Prostate gland (tissue), 2 donors: Measurements from ENCODE around the gene FBH1. TPM values are rescaled to one million over a fixed set of nuclear protein-coding genes. Genes with fewer than 3 reads are reported as not detected.
"Not testable (repeated sequence)": the region's sequence is repeated elsewhere in the genome, so short reads cannot be mapped to it uniquely, and the experiment has no call there.

ENCODE experiments used
- DNase-seq: peaks from one replicate; pipeline ENCODE4 v3.0.0-alpha.2; 2019; ENCODE audit warnings: low spot score
- H3K27ac ChIP-seq, 2 donors: fragments of 200-600 bp; sonication (generic); 2 replicates each; pipeline ENCODE4 v1.5.1; 2017 to 2019
- H3K27me3 ChIP-seq: fragments of 200-600 bp; sonication (generic); replicated peaks from 2 replicates; pipeline ENCODE4 v1.5.1; 2019; ENCODE audit not compliant: insufficient read depth
- H3K36me3 ChIP-seq, 2 donors: fragments of 200-600 bp; sonication (generic); 1 replicate in 1 of 2; 2 replicates in 1 of 2; pipeline versions ENCODE4 v1.5.1 to v1.8.1; 2017 to 2019
- H3K4me1 ChIP-seq: fragments of 200-600 bp; sonication (generic); replicated peaks from 2 replicates; pipeline ENCODE4 v1.5.1; 2019
- H3K4me3 ChIP-seq, 2 donors: fragments of 200-600 bp; sonication (generic); 2 replicates each; pipeline ENCODE4 v1.5.1; 2017 to 2019
- H3K9me3 ChIP-seq: fragments of 200-600 bp; sonication (generic); 2 replicates; pipeline ENCODE4 v1.5.1; 2017
- CTCF ChIP-seq, 4 experiments: fragments of 200-600 bp in 2 of 4; fragments of 450-650 bp in 2 of 4; sonication (generic) in 2 of 4; IDR thresholded peaks; 1 replicate in 3 of 4; 2 replicates in 1 of 4; pipeline ENCODE4 v1.5.1; 2016 to 2019; ENCODE audit warnings: antibody characterized with exemption in 4 of 4, mild to moderate bottlenecking in 2 of 4, moderate library complexity in 2 of 4
- POLR2A ChIP-seq: fragments of 450-650 bp; IDR thresholded peaks from one replicate; pipeline ENCODE4 v1.6.1; 2016; ENCODE audit warnings: antibody characterized with exemption, mild to moderate bottlenecking
- POLR2AphosphoS5 ChIP-seq: sonication (generic); formaldehyde crosslinking; IDR thresholded peaks from one replicate; pipeline ENCODE4 v1.6.1; 2017; ENCODE audit warnings: antibody characterized with exemption
- WGBS: methylation state at CpG from one replicate; pipeline ENCODE4 v1.1.5; 2018; 5-methylcytosine and 5-hydroxymethylcytosine counted together
- intact Hi-C: fragments of 100-400 bp; cut with DNase I; formaldehyde crosslinking; loops from one replicate; pipeline ENCODE4 v1.14.2; 2022
- total RNA-seq, 2 donors: library from RNA; depleted of rRNA; stranded (reverse); fragments of >200 nt; gene quantifications; one replicate each; pipeline ENCODE4 v1.1.0, GENCODE V29; 2016

Gene FBH1
- total RNA-seq, 2 donors from 2014 or later = 75.0 to 172 TPM

DNA sequence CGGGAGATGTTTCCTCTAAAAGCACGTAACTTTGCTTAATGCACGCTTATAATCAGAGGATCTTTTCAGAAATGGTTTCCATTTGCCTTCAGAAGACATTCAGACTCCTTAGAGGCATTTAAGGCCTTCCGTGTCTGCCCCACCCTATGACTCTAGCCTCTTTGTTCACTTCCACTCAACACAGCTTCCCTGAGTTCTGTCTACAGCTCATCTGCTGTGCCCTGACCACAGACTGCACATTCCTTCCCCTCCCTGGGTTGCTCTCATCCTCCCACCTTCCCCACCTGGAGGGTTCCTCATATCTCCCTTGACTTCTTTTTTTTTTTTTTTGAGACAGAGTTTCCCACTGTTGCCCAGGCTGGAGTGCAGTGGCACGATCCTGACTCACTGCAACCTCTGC lies 16.6 kb downstream of the FBH1 start:
- no peaks in the 10 kb centered on the region for H3K36me3 ChIP-seq
- intact Hi-C loops = no loop called here
- H3K4me3 ChIP-seq = no peak overlapping the region
- WGBS = 100% methylated on average over 5 of the region's 5 CpGs
- TF ChIP-seq POLR2AphosphoS5 = no peak
- no peaks in the 10 kb centered on the region for H3K4me1 ChIP-seq
- H3K27me3 ChIP-seq = no peaks in the 10 kb centered on the region
- H3K27ac ChIP-seq = no peak overlapping the region
- no peak for DNase-seq
- H3K9me3 ChIP-seq = no peaks in the 10 kb centered on the region

DNA sequence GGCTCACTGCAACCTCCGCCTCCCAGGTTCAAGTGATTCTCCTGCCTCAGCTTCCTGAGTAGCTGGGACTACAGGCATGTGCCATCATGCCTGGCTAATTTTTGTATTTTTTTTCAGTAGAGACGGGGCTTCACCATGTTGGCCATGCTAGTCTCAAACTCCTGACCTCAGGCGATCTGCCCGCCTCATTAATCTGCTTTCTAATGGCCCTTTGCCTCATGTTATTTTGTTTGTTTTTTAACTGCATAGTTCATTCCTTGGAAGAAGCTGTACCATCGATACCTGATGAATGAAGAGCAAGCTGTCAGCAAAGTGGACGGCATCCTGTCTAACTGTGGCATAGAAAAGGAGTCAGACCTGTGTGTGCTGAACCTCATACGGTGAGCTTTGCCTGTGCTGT lies 18.6 kb downstream of the FBH1 start:
- H3K27me3 ChIP-seq, H3K36me3 ChIP-seq, intact Hi-C loops, DNase-seq, H3K27ac ChIP-seq, H3K4me3 ChIP-seq, H3K9me3 ChIP-seq, H3K4me1 ChIP-seq: not testable (repeated sequence)
- WGBS = 78% methylated on average over 7 of the region's 7 CpGs

GRCh38 chr10:5910323-5911100 lies 20.5 kb downstream of the FBH1 start:
- Histone ChIP-seq H3K36me3 (peaks cover 0 to 5% of the 10 kb centered on the region in 2 donors), H3K4me3 (no peak overlapping the region), H3K27ac (peak overlapping the region; percentile 32 to 37), H3K4me1 (no peaks in the 10 kb centered on the region), H3K27me3 (no peaks in the 10 kb centered on the region), H3K9me3 (no peaks in the 10 kb centered on the region)
- WGBS = 70% methylated on average over 18 of the region's 18 CpGs
- intact Hi-C loops = no loop called here
- TF ChIP-seq CTCF (IDR thresholded peaks at IDR 0.05) (no peak), POLR2AphosphoS5 (peak; percentile 32)
- DNase-seq = no peak

GRCh38 chr10:5911670-5912069 lies 21.6 kb downstream of the FBH1 start:
- Histone ChIP-seq H3K36me3 (peaks cover 0 to 5% of the 10 kb centered on the region in 2 donors), H3K4me3 (no peak overlapping the region)

GRCh38 chr10:5913736-5914135 lies 23.7 kb downstream of the FBH1 start:
- no peaks in the 10 kb centered on the region for H3K4me1 ChIP-seq
- TF ChIP-seq POLR2AphosphoS5 (no peak), CTCF (IDR thresholded peaks at IDR 0.05) (no peak), POLR2A (no peak)
- H3K9me3 ChIP-seq = no peaks in the 10 kb centered on the region
- whole genome bisulfite sequencing = 95% methylated on average over 4 of the region's 4 CpGs
- no peak overlapping the region for H3K4me3 ChIP-seq
- intact Hi-C loops = no loop called here
- DNase-seq = no peak
- H3K36me3 ChIP-seq = peaks cover 5 to 6% of the 10 kb centered on the region in 2 donors
- no peaks in the 10 kb centered on the region for H3K27me3 ChIP-seq
- H3K27ac ChIP-seq = no peak overlapping the region

More at GRCh38 chr10:5911670-5912069, 21.6 kb downstream of the FBH1 start:
- Histone ChIP-seq H3K9me3 (no peaks in the 10 kb centered on the region), H3K27me3 (no peaks in the 10 kb centered on the region), H3K27ac (no peak overlapping the region), H3K4me1 (no peaks in the 10 kb centered on the region)
- intact Hi-C loops = no loop called here
- TF ChIP-seq POLR2A (no peak), CTCF (IDR thresholded peaks at IDR 0.05) (no peak), POLR2AphosphoS5 (no peak)
- no peak for DNase-seq
- WGBS = 98% methylated on average over 4 of the region's 4 CpGs

GRCh38 chr10:5915451-5915850 lies 25.4 kb downstream of the FBH1 start:
- no peak overlapping the region for H3K27ac ChIP-seq
- no peaks in the 10 kb centered on the region for H3K9me3 ChIP-seq
- no peaks in the 10 kb centered on the region for H3K4me1 ChIP-seq
- 98% methylated on average over 14 of the region's 14 CpGs for WGBS
- intact Hi-C loops = no loop called here
- H3K4me3 ChIP-seq = no peak overlapping the region
- no peaks in the 10 kb centered on the region for H3K27me3 ChIP-seq
- TF ChIP-seq POLR2A (no peak), CTCF (IDR thresholded peaks at IDR 0.05) (no peak), POLR2AphosphoS5 (no peak)
- DNase-seq = no peak
- peaks cover 5 to 6% of the 10 kb centered on the region in 2 donors for H3K36me3 ChIP-seq
